ENCODE data around the gene KCTD18.

Gene KCTD18

GRCh38 chr2:200451511-200451910 is 58.4 kb downstream of the KCTD18 start:
- TF ChIP-seq CTCF (IDR thresholded peaks at IDR 0.05; ENCODE audit: low read depth, low read length): no peak
- no peak overlapping the region for H3K4me3 ChIP-seq (ENCODE audit: low read depth, low read length)

- H3K4me3 ChIP-seq (ENCODE audit: low read depth, low read length): no peak overlapping the region
- TF ChIP-seq CTCF (IDR thresholded peaks at IDR 0.05; ENCODE audit: low read depth, low read length): no peak
Observed at GRCh38 chr2:200450288-200450687, 59.6 kb downstream of the KCTD18 start.

- no peak for TF ChIP-seq CTCF (IDR thresholded peaks at IDR 0.05; ENCODE audit: low read depth, low read length)
- H3K4me3 ChIP-seq (ENCODE audit: low read depth, low read length): no peak overlapping the region
Observed at GRCh38 chr2:200449149-200449548, 60.7 kb downstream of the KCTD18 start.

GRCh38 chr2:200448455-200448854 is 61.4 kb downstream of the KCTD18 start:
- H3K4me3 ChIP-seq (ENCODE audit: low read depth, low read length): no peak overlapping the region
- TF ChIP-seq CTCF (IDR thresholded peaks at IDR 0.05; ENCODE audit: low read depth, low read length): no peak

- no peak overlapping the region for H3K4me3 ChIP-seq (ENCODE audit: low read depth, low read length)
- TF ChIP-seq CTCF (IDR thresholded peaks at IDR 0.05; ENCODE audit: low read depth, low read length): no peak
Observed at GRCh38 chr2:200447139-200447855, 62.6 kb downstream of the KCTD18 start.

GRCh38 chr2:200446612-200447011 is 63.3 kb downstream of the KCTD18 start:
- H3K4me3 ChIP-seq (ENCODE audit: low read depth, low read length): no peak overlapping the region
- no peak for TF ChIP-seq CTCF (IDR thresholded peaks at IDR 0.05; ENCODE audit: low read depth, low read length)

- TF ChIP-seq CTCF (IDR thresholded peaks at IDR 0.05; ENCODE audit: low read depth, low read length): no peak
- no peak overlapping the region for H3K4me3 ChIP-seq (ENCODE audit: low read depth, low read length)
Observed at GRCh38 chr2:200445284-200445683, 64.6 kb downstream of the KCTD18 start.

Data from WI38 (cell line).